Globus pallidus (tissue), 1 donor: ENCODE data around the gene NTM.
"Not testable (repeated sequence)": the region's sequence is repeated elsewhere in the genome, so short reads cannot be mapped to it uniquely, and the experiment has no call there.

Experiments used
- DNase-seq: peaks from one replicate; pipeline ENCODE4 v3.0.0-alpha.2; 2015; ENCODE audit warnings: low spot score

Gene NTM

DNA sequence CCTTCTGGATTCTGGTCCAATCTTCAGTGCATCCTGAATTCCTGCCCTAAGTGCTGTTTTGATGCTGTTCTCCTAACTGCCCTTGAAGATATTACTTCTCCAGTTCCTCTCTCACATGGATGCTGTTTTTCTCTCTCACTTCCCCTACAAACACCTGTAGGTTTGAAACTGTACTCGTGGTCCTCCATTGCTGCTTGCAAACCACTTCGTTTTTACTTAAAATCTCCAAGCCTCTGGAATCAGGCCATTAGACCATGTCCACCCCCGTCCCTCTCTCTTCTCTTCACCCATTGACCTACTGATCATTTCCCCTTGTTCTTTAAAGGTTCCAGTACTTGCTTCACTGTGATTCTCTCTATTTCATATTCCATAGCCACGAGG, 988.1 kb downstream of the NTM start:
- DNase-seq = no peak

DNA sequence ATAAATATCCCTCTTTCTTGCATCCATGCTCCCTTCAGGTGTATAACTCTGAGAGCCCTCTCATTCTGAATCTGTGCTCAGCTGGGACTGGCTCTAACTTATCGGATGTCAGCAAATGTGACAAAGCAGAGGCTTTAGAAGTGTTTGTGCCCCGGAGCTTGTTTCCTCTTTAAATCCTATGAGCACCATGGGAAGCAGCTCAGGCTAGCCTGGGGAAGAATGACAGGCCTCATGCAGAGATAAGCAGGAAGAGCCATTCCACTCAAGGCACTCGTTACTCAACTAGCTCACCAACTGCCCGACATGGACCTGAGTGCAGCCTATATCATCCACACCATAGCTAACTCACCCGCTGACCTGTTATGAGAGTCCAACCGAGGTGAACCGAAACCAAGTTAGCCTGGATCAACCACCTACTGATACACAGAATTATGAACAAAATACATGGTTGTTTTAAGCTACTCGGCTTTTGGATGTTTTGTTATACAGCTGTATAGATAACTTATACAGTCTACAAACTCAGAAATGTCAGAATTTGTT, 990.7 kb downstream of the NTM start:
- DNase-seq = no peak

DNA sequence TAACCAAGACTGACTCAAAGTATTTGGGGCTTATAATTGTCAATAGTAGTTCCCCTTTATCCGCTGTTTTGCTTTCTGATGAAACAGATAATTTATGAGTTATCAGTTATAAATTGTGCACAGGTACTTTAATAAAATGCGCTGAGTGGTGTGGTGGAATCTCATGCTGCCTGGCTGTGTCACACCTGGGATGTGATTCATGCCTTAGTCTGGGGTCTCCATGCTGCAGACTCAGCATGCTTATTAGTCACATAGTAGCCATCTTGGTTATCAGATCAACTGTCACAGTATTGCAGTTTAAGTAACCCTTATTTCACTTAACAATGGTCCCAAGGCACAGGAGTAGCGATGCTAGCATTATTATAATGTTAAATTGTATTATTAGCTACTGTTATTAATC, 995.2 kb downstream of the NTM start:
- DNase-seq = no peak

DNA sequence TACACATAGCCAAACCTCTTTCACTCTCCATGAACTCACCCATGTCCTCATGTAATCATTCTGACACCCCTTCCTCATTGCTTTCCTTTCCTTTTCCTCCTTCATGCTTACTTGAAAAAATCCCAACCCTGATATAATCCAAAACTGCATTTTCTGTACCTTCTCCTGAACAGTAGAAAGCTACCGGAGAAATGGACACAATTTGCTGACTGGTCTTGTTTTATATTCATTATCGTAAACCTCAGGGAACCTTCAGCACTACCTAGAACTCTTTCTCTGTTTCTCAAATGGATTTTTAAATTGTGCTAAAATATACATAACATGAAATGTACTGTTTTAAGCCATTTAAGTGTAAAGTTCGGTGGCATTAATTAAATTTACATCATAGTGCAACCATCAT, 996.9 kb downstream of the NTM start:
- DNase-seq = no peak

DNA sequence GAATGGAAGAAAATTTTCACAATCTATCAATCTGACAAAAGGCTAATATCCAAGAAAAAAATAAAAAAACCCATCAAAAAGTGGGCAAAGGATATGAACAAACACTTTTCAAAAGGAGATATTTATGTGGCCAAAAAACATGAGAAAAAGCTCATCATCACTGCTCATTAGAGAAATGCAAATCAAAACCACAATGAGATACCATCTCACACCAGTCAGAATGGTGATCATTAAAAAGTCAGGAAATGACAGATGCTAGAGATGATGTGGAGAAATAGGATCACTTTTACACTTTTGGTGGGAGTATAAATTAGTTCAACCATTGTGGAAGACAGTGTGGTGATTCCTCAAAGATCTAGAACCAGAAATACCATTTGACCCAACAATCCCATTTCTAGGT, 999.7 kb downstream of the NTM start:
- DNase-seq = not testable (repeated sequence)

DNA sequence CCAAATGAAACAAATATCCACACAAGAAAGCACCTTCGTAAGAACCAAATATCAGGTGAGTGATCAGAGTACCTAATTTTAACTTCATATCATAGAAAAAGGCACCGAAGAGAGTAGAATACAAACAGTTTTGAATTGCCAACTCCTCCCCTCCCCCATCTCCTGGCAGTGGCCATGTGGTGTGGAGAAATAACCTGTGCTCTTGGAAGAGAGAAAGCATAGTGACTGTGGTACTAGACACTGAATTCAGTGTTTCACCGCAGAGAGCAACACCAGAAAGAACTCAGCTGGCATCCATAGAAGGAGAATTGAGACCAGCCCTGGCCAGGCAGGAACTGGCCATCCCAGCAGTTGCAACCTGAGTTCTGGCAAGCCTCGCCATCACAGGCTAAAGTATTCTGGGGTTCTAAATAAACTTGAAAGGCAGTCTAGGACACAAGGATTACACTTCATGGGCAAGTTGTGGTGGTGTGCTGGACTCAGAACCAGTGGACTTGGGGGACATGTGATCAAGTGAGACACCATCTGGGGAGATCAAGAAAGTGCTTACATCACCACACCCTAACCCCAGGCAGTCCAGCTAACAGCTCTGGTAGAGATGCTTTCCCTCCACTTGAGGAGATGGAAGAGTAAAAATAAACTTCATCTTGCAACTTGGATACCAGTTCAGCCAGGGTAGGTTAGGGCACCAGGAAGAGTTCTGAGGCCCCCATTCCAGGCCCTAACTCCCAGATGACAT, 1003.2 kb downstream of the NTM start:
- DNase-seq = no peak

DNA sequence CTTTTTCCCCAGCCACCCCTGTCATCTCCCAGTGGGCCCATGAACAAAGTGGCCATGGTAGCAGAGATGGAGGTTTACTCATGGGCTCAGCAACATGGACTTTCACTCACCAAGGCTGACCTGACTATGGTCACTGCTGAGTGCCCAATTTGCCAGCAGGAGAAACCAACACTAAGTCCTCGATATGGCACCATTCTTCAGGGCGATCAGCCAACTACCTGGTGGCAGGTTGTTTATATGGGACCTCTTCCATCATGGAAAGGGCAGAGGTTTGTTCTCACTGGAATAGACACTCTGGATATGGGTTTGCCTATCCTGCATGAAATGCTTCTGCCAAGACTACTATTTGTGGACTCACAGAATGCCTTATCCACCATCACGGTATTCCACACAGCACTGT, 1009.1 kb downstream of the NTM start:
- no peak for DNase-seq
